Measurements from ENCODE around the gene FGF22.
"Not testable (repeated sequence)": the region's sequence is repeated elsewhere in the genome, so short reads cannot be mapped to it uniquely, and the experiment has no call there.

The FGF22 gene

DNA sequence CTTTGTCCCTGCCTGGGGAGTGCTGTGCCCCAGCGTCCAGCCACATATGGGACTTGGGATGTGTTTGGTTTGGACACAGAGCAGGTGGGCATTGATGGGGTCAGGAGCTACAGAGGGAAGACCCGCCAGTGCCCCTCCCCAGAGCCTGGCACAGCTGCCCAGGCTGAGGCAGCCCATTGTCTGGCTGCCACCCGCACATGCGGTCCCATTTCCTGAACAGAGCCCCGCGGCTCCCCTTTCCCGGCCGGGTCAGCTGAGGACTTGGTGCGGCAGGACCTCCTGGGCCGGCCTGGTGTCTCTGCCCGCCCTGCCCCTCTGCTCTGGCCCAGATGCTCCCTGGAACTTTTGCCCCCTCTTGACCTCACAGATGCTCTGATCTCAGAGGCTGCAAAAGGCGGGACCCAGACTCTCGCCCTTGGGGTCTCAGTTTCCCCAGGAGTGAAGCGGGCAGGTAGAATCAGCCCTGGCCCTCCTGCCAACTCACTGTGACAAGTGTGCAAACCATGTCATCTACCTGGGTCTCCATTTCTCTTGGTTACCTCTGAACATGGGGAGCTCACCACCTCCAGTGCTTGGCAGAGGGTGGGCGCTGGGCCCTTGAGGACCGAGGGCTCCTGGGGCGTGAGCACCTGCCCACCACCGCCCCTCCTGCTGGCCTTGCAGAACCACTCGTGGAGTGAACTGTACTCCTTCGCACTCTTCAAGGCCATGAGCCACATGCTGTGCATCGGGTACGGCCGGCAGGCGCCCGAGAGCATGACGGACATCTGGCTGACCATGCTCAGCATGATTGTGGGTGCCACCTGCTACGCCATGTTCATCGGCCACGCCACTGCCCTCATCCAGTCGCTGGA, 32.2 kb upstream of the FGF22 start:
- no peak for DNase-seq (ENCODE audit: low spot score)

DNA sequence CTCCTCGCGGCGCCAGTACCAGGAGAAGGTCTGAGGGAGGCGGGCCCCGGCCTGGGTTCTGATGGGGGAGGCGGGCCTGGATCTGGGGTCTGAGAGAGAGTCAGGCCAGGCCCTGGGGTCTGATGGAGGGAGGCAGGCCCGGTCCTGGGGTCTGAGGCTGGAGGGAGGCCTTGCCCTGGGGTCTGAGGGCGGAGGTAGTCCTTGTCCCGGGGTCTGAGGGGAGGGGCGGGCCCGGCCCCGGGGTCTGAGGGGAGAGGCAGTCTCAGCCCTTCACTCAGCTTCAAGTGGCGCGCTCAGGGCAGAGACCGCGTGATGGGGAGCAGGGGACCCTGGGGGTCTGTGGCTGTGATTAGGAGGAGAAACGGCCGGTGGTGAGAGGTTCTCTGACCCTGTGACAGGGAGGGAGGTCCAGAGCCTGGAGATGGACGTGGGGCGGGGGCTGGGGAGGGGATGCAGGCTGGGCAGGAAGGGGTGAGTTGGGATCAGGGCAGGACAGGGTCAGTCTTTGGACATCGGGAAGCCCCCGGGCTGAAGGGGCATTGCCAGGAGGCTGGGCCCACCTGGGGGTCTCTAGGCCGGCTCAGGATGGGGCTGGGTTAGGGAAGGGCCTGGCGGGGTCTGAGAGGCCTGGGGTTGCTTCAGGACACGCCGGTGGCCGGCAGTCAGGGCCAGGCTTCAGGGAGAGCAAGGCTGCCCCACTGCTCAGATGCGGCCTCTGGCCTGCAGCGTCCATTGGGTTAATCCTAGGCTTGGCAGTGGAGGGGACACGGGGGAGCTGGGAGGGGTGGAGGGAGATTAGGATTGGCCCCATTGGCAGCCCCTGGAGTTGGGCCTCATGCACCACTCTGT, 31.3 kb upstream of the FGF22 start:
- DNase-seq (ENCODE audit: low spot score): no peak

DNA sequence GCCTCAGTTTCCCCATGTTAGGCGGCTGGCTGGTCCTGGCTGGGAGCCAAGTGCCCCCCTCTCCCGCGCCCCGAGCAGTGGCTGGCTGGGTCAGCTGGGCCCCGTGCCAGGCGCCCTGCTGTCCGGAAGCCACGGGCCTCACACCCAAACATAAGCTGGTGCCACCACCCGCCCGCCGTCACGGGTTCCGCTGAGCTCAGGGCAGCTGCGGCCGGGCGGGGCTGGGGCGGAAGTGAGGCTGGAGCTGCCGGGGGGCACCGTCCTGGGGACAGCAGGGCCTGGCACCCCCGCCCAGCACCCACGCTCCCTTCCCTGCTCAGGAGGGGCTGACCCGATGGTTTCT, 30.7 kb upstream of the FGF22 start:
- DNase-seq (ENCODE audit: low spot score): no peak

DNA sequence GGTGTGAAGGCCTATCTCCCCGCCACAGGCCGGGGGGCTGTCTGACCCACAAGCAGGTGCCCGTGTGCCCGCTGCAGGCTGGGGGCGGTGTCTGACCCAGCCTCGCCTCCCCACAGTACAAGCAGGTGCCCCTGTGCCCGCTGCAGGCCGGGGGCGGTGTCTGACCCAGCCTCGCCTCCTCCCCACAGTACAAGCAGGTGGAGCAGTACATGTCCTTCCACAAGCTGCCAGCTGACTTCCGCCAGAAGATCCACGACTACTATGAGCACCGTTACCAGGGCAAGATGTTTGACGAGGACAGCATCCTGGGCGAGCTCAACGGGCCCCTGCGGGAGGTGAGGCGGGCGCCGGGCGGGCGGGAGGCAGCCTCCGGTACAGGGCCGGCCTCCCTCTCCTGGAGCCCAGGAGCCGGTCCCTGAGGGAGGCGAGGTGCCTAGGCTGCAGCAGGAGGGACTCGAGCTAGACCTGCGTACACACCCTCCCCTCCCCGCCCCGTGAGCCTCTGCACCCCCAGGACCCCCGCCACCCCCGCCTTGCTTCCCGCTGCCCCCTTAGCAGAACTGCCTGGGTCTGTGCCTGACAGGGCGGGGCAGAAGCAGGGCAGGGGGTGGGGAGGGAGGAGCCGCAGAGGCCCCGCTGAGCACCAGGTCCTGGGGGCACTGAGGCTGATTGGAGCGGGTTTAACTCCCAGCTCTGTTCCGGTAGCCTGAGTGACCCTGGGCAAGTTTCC, 29.4 kb upstream of the FGF22 start:
- DNase-seq (ENCODE audit: low spot score): no peak

DNA sequence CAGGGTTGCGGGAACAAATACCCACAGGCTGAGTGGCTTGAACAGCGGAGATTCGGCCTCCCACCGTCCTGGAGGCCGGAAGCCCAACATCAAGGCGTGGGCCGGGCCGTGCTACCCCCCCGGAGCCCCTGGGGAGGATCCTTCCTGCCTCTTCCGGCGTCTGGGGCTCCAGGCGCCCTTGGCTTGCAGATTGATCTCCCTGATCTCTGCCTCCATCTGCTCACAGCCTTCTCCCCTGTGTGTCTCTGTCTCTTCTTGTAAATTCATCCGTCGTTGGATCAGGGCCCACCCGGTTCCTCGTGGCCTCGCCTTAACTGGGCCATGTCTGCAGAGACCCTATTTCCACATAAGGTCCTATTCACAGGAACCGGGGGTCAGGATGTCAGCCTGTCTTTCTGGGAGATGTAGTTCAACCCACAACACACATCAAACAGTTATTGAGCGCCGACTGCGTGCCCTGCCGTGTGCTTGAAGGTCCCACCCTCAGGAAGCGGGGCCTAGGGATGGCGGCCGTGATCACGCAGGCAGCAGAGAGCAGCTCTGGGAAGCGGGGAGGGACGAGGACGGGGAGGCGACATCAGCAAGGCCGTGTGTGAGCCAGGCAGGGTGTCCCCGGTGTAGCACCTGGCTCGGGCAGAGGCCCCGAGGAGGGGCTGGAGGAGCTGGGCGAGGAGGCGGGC, 28.7 kb upstream of the FGF22 start:
- DNase-seq (ENCODE audit: low spot score): no peak

DNA sequence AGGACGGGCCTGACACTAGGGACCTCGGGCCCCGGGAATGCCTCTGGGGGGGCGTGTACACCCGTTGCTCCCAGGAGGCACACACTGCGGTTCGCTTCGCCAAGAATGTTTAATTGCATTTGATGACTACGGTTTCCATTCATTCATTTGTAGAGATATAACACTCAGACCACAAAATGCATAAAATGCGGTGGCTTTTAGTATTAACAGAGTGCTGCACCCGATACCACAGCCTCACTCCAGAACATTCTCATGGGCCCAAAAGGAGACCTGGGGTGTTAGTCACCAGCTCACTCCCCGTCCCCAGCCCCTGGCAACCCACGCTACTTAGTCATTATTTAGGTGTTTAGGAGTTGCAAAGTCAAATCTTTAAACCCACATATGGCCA, 28.2 kb upstream of the FGF22 start:
- no peak for DNase-seq (ENCODE audit: low spot score)

DNA sequence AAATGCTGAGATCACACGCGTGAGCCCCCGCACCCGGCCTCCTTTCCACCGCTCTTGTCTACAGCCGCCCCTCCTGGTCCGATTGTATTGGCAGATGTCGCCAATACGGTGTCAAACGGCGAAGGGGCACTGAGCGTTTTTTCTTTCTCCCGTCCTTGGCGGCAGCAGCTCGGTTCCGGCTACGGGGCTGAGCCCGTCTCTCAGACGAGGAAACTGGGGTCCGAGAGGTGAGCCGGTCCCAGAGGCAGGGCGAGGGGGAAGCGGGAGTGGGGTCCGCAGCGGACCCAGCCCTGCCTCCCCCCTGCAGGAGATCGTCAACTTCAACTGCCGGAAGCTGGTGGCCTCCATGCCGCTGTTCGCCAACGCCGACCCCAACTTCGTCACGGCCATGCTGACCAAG, 26.7 kb upstream of the FGF22 start:
- no peak for DNase-seq (ENCODE audit: low spot score)

DNA sequence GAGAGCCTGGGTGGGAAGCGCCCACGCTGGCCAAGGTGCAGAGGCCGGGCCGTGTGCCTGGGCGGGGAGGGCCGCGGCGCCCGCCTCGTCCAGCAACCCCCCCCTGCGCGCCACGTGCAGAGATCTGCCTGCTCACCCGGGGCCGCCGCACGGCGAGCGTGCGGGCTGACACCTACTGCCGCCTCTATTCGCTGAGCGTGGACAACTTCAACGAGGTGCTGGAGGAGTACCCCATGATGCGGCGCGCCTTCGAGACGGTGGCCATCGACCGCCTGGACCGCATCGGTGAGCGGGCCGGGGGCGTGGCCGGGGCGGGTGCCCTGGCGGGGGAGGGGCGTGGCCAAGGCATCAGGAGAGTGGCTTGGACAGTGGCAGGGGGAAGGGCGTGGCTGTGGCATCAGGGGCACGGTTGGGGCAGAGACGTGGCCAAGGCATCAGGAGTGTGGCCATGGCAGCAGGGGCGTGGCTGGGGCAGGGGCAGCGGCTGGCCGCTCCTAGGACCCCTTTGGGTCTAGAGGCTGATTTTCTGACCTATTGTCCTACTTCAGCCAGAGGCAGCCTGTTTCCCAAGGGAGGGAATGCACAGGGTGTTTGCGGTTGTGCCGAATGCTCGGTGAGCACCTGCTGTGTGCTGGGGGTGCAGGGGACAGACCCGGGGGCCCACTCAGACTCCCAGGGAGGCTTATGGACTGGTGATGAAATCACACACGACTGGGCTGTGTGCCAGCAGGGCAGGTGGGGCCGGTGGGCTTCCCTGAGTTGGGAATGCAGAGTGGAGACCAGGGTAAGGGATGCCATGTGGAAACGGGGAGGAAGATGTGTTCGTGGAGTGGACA, 25.7 kb upstream of the FGF22 start:
- no peak for DNase-seq (ENCODE audit: low spot score)

DNA sequence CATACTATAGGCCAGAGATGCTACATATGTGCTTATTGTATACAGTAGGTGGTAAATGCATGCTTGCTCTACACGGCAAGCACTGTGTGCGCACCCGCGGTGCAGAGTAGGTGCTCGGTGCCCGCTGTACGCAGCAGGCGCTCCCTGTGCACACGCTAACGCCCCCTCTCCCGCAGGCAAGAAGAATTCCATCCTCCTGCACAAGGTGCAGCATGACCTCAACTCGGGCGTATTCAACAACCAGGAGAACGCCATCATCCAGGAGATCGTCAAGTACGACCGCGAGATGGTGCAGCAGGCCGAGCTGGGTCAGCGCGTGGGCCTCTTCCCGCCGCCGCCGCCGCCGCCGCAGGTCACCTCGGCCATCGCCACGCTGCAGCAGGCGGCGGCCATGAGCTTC, 24.1 kb upstream of the FGF22 start:
- no peak for DNase-seq (ENCODE audit: low spot score)

DNA sequence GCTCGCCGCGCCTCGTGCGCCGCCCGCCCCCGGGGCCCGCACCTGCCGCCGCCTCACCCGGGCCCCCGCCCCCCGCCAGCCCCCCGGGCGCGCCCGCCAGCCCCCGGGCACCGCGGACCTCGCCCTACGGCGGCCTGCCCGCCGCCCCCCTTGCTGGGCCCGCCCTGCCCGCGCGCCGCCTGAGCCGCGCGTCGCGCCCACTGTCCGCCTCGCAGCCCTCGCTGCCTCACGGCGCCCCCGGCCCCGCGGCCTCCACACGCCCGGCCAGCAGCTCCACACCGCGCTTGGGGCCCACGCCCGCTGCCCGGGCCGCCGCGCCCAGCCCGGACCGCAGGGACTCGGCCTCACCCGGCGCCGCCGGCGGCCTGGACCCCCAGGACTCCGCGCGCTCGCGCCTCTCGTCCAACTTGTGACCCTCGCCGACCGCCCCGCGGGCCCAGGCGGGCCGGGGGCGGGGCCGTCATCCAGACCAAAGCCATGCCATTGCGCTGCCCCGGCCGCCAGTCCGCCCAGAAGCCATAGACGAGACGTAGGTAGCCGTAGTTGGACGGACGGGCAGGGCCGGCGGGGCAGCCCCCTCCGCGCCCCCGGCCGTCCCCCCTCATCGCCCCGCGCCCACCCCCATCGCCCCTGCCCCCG, 23.5 kb upstream of the FGF22 start:
- no peak for DNase-seq (ENCODE audit: low spot score)

DNA sequence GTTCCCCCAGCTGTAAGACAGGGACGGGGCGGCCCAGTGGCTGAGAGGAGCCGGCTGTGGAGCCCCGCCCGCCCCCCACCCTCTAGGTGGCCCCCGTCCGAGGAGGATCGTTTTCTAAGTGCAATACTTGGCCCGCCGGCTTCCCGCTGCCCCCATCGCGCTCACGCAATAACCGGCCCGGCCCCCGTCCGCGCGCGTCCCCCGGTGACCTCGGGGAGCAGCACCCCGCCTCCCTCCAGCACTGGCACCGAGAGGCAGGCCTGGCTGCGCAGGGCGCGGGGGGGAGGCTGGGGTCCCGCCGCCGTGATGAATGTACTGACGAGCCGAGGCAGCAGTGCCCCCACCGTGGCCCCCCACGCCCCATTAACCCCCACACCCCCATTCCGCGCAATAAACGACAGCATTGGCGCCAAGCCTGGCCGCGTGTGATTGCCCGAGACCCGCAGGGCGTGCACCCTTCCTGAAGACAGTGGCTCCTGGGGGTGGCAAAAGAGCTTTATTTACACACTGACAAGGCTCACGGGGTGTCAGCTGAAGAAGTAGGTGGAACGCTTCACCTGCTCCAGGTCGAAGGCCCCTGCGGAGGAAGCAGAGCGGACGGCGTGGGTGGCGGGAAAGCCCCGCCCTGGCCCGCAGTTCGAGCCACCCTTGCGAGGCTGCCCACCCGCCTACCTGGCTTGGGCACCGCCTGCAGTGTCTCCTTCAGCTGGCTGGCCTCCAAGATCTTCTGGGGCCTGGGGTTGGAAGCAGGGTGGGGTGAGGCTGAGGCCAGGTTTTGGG, 22.7 kb upstream of the FGF22 start:
- DNase-seq (ENCODE audit: low spot score): no peak

DNA sequence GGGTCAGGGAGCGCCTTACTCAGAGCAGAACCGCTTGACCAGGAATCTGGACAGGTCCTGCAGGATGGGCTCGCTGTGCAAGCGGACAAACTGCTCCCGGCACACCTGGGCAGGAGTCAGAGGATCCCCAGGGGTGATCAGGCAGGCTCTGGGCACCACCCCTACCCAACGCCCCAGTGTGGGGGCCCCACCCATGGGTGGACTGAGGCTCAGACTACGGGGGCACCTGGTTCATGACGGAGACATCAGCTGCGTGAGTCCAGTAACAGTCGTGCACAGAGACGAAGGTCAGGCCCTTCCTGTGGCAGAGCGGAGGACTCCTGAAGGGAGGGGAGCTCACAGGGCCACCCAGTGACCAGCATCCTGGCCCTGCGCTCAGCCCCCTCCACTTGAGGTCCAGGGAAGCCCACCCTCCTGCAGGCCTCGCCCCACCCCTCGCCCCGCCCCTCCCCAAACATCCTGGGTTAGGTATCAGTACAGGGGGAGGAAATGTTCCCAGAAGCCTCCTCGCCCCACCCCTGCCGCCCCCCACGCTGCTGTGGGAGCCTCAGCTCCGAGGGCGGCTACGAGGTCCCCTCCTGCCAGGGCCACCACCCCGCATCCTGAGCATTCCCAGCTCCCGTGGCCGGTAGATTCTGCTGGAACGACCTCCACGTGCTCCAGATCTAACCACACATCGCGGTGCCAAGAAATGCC, 22.0 kb upstream of the FGF22 start:
- DNase-seq (ENCODE audit: low spot score): no peak

DNA sequence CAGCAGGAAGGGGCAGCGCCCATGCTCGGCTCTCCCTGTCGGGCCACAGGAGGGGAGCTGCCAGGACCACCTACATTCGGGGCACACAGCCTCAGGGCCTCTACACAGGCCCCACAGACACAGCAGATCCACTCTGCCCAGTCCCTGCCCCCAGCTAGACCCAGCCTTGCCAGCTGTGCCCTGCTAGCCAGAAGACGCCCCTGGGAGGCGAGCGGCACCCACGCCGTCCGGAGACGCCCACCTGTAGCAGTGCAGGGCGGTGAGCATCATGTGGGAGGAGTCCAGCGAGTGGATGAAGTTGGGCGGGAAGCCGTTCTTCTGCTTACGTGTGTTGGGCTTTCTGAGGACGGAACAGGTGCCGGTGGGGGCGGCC, 21.4 kb upstream of the FGF22 start:
- DNase-seq (ENCODE audit: low spot score): no peak

DNA sequence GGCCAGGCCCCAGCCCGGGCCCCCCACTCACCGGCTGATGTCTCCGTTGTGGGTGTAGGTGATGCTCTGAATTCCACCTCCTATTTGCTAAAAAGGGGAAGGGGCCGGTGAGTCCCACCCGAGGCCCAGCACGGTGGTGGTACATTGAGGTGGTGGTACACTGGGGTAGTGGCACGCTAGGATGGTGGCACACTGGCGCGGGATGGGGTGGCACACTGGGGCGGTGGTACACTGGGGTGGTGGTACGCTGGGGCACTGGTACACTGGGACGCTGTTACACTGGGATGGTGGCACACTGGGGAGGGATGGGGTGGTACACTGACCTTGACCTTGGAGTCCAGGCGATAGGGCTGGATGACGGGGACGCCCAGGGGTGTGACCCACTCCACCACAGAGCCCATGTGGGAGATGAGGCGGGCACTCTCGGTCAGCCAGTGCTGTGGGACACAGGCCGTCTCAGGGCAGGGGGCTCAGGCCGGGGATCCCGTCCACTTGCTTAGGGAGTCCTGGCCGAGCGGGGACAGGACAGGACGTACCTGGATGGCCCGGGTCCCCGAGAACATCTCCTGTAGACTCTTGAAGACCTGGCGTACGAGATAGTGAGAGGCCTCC, 20.9 kb upstream of the FGF22 start:
- DNase-seq (ENCODE audit: low spot score): no peak

DNA sequence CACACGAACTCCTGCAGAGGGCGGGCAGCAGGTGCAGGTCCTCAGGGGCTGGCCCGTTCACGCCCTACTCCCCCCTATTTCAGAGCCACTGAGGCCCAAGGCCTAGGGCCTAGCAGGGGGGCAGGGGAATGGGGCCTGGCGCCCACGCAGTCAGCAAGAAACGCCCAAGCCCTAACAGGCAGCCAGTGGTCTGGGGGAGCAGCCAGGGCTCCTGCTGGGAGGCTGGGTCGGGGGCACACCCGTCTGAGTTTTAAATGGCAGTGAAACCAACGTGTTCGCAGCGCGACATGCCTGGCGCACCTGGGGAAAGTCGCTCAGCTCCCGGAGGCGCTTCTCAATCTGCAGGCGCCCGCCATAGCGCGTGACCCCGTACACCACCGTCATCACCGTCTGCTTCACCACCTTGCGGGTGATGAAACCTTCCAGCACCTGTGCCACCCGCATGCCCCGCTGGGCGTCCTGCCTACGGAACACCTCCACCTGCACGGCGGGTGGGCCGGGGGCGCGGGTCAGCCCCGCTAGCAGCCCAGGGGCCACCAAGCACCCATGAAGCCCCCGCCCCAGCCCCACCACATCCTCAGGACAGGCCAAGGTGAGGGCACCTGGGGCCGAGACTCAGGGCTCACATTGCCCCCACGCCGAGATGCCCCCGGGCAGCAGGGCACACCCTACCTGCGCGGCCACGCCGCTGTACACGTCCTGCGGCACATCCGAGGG, 20.2 kb upstream of the FGF22 start:
- DNase-seq (ENCODE audit: low spot score): no peak

DNA sequence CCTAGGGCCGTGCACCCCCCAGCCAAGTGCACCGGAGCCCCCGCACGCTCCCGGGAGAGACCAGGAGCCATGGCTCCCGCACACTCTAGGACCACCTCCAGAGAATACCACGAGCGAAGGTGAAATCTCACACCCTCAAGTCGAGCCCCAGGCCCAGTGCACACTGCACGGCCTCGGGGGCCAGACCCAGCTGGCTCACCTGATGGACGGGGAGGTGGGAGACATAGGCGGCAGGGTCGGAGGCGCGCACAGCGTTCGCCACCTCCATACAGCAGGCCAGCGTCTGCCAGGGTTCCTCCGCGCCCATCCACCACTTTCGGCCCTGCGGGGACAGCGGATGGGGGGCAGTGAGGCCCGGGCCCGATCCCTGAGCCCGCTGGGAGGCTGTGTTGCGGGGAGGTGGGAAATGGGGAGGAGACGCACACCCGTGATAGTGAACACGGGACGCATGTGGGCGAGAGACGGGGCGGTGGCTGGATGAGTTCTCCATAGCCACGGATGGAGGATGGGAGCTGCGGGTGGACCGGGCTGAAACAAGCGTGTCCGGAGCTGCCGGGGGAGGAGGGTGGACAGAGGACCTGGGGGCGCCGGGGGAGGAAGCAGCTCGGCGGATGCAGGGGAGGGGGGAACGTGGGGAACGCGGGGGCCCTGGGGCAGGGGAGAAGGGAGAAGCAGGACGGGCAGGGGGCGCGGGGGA, 19.4 kb upstream of the FGF22 start:
- no peak for DNase-seq (ENCODE audit: low spot score)

DNA sequence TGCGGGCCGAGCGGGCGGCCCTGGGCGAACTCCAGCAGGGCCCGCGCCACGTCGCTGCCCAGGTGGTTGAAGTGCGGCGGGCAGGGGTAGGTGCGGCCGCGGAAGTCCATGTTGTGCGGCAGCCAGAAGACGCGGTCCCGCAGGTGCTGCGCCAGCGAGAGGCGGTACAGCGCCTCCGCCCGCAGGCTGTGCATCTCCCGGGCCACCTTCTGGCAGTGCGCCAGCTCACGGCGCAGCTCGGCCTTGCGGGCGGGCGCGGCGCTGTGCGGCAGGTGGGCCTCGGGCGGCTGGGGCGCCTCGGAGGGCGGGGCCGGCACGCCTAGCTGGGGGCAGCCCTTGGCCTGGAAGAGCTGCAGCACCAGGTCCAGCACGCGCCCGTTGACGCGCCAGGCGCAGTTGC, 18.5 kb upstream of the FGF22 start:
- DNase-seq (ENCODE audit: low spot score): not testable (repeated sequence)

DNA sequence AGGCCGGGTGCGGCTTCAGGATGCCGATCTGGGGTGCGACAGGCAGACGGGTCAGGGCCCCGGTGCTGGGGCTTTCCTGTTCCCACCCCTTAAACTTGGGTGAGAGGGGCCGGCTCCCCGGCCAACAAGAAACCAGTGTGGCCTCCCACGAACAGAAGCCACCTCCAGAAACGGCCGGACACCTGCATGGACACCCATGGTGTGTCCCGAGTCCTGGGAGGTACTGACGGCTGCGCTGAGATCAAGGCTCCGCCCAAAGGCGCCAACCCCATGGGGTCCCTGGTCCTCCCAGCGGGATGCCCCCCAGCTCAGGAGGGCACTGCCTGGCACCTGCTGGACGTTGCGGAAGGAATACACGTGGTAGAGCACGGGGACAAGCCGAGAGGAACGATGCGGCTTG, 17.9 kb upstream of the FGF22 start:
- no peak for DNase-seq (ENCODE audit: low spot score)
